Measurements from ENCODE around the gene IKZF3.
"Not testable (repeated sequence)": the region's sequence is repeated elsewhere in the genome, so short reads cannot be mapped to it uniquely, and the experiment has no call there.

IKZF3 gene

DNA sequence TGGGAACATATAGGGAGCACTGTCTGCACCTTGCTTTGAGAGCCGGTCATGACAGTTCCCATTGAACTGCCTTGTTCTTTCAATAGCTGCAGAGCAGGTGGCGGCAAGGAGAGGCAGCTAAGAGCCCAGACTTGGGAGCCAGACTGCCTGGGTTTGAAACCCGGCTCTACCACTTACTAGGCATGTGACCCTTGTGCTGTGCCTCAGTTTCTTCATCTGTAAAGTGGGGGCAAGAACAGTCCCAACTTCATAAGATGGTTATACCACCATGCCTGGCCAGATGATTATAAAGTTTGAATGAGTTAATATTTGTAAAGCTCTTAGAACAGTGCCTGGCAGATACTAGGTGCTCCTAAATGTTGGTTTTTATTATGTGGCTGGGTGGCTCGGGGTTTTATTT lies 149.9 kb downstream of the IKZF3 start:
- H2AFZ ChIP-seq (ENCODE audit: low read depth, low read length) = no peak overlapping the region
- no peaks in the 10 kb centered on the region for H4K20me1 ChIP-seq (ENCODE audit: insufficient read depth, low read length)
- no peak overlapping the region for H3K4me2 ChIP-seq (ENCODE audit: low read length)
- no peak overlapping the region for H3K9ac ChIP-seq (ENCODE audit: low read length)
- no peaks in the 10 kb centered on the region for H3K36me3 ChIP-seq (replicated peaks; ENCODE audit: low read depth, low read length)
- no peaks in the 10 kb centered on the region for H3K9me3 ChIP-seq (ENCODE audit: insufficient read depth, low read length)
- no peaks in the 10 kb centered on the region for H3K27me3 ChIP-seq (ENCODE audit: low read depth, low read length)
- no peak overlapping the region for H3K4me3 ChIP-seq (ENCODE audit: low read length)
- H3K79me2 ChIP-seq (ENCODE audit: low read length) = no peaks in the 10 kb centered on the region
- no peak overlapping the region for H3K27ac ChIP-seq (ENCODE audit: low read length)
- TF ChIP-seq, protein P1, sequence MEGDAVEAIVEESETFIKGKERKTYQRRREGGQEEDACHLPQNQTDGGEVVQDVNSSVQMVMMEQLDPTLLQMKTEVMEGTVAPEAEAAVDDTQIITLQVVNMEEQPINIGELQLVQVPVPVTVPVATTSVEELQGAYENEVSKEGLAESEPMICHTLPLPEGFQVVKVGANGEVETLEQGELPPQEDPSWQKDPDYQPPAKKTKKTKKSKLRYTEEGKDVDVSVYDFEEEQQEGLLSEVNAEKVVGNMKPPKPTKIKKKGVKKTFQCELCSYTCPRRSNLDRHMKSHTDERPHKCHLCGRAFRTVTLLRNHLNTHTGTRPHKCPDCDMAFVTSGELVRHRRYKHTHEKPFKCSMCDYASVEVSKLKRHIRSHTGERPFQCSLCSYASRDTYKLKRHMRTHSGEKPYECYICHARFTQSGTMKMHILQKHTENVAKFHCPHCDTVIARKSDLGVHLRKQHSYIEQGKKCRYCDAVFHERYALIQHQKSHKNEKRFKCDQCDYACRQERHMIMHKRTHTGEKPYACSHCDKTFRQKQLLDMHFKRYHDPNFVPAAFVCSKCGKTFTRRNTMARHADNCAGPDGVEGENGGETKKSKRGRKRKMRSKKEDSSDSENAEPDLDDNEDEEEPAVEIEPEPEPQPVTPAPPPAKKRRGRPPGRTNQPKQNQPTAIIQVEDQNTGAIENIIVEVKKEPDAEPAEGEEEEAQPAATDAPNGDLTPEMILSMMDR (IDR thresholded peaks at IDR 0.05; ENCODE audit: low read depth, low read length) = no peak
- TF ChIP-seq EZH2phosphoT487 (IDR thresholded peaks at IDR 0.05; ENCODE audit: low read depth) = no peak
- H3K4me1 ChIP-seq (ENCODE audit: low read length) = peaks cover 16% of the 10 kb centered on the region

DNA sequence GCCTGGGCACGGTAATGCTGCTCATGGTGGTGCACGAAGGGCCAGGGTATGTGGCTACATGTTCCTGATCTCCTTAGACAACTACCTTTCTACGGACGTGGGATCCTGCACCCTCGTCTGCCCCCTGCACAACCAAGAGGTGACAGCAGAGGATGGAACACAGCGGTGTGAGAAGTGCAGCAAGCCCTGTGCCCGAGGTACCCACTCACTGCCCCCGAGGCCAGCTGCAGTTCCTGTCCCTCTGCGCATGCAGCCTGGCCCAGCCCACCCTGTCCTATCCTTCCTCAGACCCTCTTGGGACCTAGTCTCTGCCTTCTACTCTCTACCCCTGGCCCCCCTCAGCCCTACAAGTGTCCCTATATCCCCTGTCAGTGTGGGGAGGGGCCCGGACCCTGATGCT lies 152.3 kb downstream of the IKZF3 start:
- no peak overlapping the region for H2AFZ ChIP-seq (ENCODE audit: low read depth, low read length)
- H3K36me3 ChIP-seq (replicated peaks; ENCODE audit: low read depth, low read length) = no peaks in the 10 kb centered on the region
- peaks cover 15% of the 10 kb centered on the region for H3K4me1 ChIP-seq (ENCODE audit: low read length)
- H4K20me1 ChIP-seq (ENCODE audit: insufficient read depth, low read length) = no peaks in the 10 kb centered on the region
- H3K4me3 ChIP-seq (ENCODE audit: low read length) = no peak overlapping the region
- H3K4me2 ChIP-seq (ENCODE audit: low read length) = no peak overlapping the region
- TF ChIP-seq EZH2phosphoT487 (IDR thresholded peaks at IDR 0.05; ENCODE audit: low read depth) = no peak
- TF ChIP-seq, protein P1 (IDR thresholded peaks at IDR 0.05; ENCODE audit: low read depth, low read length) = no peak
- H3K9ac ChIP-seq (ENCODE audit: low read length) = no peak overlapping the region
- no peaks in the 10 kb centered on the region for H3K9me3 ChIP-seq (ENCODE audit: insufficient read depth, low read length)
- H3K79me2 ChIP-seq (ENCODE audit: low read length) = no peaks in the 10 kb centered on the region
- no peaks in the 10 kb centered on the region for H3K27me3 ChIP-seq (ENCODE audit: low read depth, low read length)
- no peak overlapping the region for H3K27ac ChIP-seq (ENCODE audit: low read length)

DNA sequence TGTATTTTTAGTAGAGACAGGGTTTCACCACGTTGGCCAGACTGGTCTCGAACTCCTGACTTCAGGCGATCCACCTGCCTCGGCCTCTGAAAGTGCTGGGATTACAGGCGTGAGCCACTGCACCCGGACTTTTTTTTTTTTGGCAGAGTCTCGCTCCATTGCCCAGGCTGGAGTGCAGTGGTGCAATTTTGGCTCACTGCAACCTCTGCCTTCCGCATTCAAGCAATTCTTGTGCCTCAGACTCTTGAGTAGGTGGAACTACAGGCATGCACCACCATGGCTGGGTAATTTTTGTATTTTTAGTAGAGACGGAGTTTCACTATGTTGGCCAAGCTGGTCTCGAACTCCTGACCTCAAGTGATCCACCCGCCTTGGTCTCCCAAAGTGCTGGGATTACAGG lies 153.0 kb downstream of the IKZF3 start:
- H4K20me1 ChIP-seq (ENCODE audit: insufficient read depth, low read length); H3K36me3 ChIP-seq (replicated peaks; ENCODE audit: low read depth, low read length); H3K9me3 ChIP-seq (ENCODE audit: insufficient read depth, low read length); H3K4me3 ChIP-seq (ENCODE audit: low read length); H3K4me2 ChIP-seq (ENCODE audit: low read length); H3K27ac ChIP-seq (ENCODE audit: low read length); H3K4me1 ChIP-seq (ENCODE audit: low read length); H3K9ac ChIP-seq (ENCODE audit: low read length); H3K79me2 ChIP-seq (ENCODE audit: low read length); H2AFZ ChIP-seq (ENCODE audit: low read depth, low read length); H3K27me3 ChIP-seq (ENCODE audit: low read depth, low read length): not testable (repeated sequence)

DNA sequence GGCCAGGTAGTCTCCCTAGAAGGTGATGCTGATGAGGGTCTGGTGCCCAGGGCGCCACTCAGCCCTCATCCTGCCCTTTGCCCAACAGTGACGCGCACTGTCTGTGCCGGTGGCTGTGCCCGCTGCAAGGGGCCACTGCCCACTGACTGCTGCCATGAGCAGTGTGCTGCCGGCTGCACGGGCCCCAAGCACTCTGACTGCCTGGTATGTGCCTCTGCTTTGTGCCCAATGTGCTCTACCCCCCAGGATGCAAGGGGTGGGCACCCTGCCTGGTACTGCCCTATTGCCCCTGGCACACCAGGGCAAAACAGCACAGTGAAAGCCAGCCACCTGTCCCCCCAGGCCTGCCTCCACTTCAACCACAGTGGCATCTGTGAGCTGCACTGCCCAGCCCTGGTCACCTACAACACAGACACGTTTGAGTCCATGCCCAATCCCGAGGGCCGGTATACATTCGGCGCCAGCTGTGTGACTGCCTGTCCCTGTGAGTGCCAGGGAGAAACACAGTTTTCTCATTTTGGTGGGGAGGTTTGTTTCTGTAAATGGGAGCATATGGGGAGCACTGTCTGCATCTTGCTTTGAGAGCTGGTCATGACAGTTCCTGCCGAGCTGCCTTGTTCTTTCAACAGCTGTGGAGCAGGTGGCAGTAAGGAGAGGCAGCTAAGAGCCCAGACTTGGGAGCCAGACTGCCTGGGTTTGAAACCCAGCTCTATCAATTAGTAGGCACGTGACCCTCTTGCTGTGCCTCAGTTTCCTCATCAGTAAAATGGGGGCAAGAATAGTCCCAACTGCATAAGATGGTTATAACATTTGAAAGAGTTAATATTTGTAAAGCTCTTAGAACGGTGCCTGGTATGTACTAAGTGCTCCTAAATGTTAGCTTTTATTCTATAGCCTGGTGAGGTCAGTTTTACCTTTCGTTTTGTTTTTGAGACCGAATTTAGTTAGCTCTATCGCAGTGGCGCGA lies 153.8 kb downstream of the IKZF3 start:
- Histone ChIP-seq H3K4me1 (ENCODE audit: low read length) (no peaks in the 10 kb centered on the region), H3K4me3 (ENCODE audit: low read length) (no peak overlapping the region), H3K4me2 (ENCODE audit: low read length) (no peak overlapping the region), H3K9me3 (ENCODE audit: insufficient read depth, low read length) (no peaks in the 10 kb centered on the region), H4K20me1 (ENCODE audit: insufficient read depth, low read length) (no peaks in the 10 kb centered on the region), H3K9ac (ENCODE audit: low read length) (no peak overlapping the region), H3K27me3 (ENCODE audit: low read depth, low read length) (no peaks in the 10 kb centered on the region), H2AFZ (ENCODE audit: low read depth, low read length) (no peak overlapping the region), H3K27ac (ENCODE audit: low read length) (no peak overlapping the region), H3K36me3 (replicated peaks; ENCODE audit: low read depth, low read length) (no peaks in the 10 kb centered on the region), H3K79me2 (ENCODE audit: low read length) (no peaks in the 10 kb centered on the region)
- TF ChIP-seq, protein P1 (IDR thresholded peaks at IDR 0.05; ENCODE audit: low read depth, low read length) = no peak
- no peak for TF ChIP-seq EZH2phosphoT487 (IDR thresholded peaks at IDR 0.05; ENCODE audit: low read depth)
